A549 treated with Hydrocortisone at 1 μM for 4 hours (cell line): ENCODE data around the gene PGA3. TPM values are rescaled to one million over a fixed set of nuclear protein-coding genes. Genes with fewer than 3 reads are reported as not detected.

Experiments
- total RNA-seq: library from RNA; stranded (reverse); fragments of 200-300 nt; extraction: Qiagen RNA extraction; gene quantifications from 5 replicates; pipeline ENCODE4 v1.2.3, GENCODE V29; 2022

Gene PGA3
- total RNA-seq = not detected in 5 replicates

GRCh38 chr11:61202950-61203746 is at the start of gene PGA3:
PGA3 (plus strand) TSS chr11:61203515; CDS start chr11:61203565, 50 bp downstream.

GRCh38 chr11:61161190-61162091 is 41.9 kb upstream of the PGA3 start, which contains the start of gene VPS37C:
VPS37C (minus strand) TSS chr11:61161426; CDS start chr11:61138829, 22,597 bp downstream.

GRCh38 chr11:61222047-61222446 is 18.7 kb downstream of the PGA3 start, which contains the start of gene PGA4:
PGA4 (plus strand) TSS chr11:61222347; CDS start chr11:61222401, 54 bp downstream.

GRCh38 chr11:61240875-61241274 is 37.6 kb downstream of the PGA3 start, which contains the start of gene PGA5:
PGA5 (plus strand) TSS chr11:61241175; CDS start chr11:61241227, 52 bp downstream.

Other genes with a start within 250 kb of the PGA3 start
- 0.08 to 0.22 TPM (median 0.21 TPM) in 5 replicates for gene CD6, start 231.8 kb upstream of the PGA3 start, total RNA-seq
- not detected in 5 replicates for gene CD5, start 101.0 kb upstream of the PGA3 start, total RNA-seq
- gene VPS37C, start 42.1 kb upstream of the PGA3 start, total RNA-seq = 16.4 to 18.2 TPM (median 17.6 TPM) in 5 replicates
- 0.18 TPM in 1 of 5 replicates, not detected in the others for gene PGA4, start 18.8 kb downstream of the PGA3 start, total RNA-seq
- gene PGA5, start 37.7 kb downstream of the PGA3 start, total RNA-seq = not detected in 5 replicates
- gene VWCE, start 91.8 kb downstream of the PGA3 start, total RNA-seq = 0.51 to 0.97 TPM (median 0.69 TPM) in 5 replicates
- gene DDB1, start 129.6 kb downstream of the PGA3 start, total RNA-seq = 158 to 196 TPM (median 162 TPM) in 5 replicates
- 45.9 to 74.7 TPM (median 72.6 TPM) in 5 replicates for gene TKFC, start 129.7 kb downstream of the PGA3 start, total RNA-seq
- 41.1 to 44.9 TPM (median 44.2 TPM) in 5 replicates for gene CYB561A3, start 158.4 kb downstream of the PGA3 start, total RNA-seq
- 65.3 to 104 TPM (median 94.7 TPM) in 5 replicates for gene TMEM138, start 158.9 kb downstream of the PGA3 start, total RNA-seq
- 16.1 to 17.1 TPM (median 16.7 TPM) in 5 replicates for gene TMEM216, start 189.1 kb downstream of the PGA3 start, total RNA-seq
- 63.9 to 84.3 TPM (median 68.6 TPM) in 5 replicates for gene CPSF7, start 226.5 kb downstream of the PGA3 start, total RNA-seq
- 31.4 to 50.5 TPM (median 44.4 TPM) in 5 replicates for gene SDHAF2, start 226.6 kb downstream of the PGA3 start, total RNA-seq